Keratinocyte (primary cell): Measurements from ENCODE around the gene DPYD. TPM values are rescaled to one million over a fixed set of nuclear protein-coding genes. Genes with fewer than 3 reads are reported as not detected.

Experiments
- DNase-seq: peaks from one replicate; pipeline ENCODE4 v3.0.0-alpha.2; 2011; ENCODE audit warnings: low read depth, missing footprints, low spot score
- FAIRE-seq: peaks from 2 replicates; lab custom pipeline; 2011; peaks lifted over from hg19 to GRCh38; lab: Jason Lieb, UNC
- H2AFZ ChIP-seq: 2 replicates; pipeline ENCODE4 v1.6.0; 2012; ENCODE audit warnings: low read length, control low read depth, inconsistent platforms; ENCODE audit not compliant: control insufficient read depth
- H3K27ac ChIP-seq: 2 replicates; pipeline ENCODE4 v1.5.1; 2011; ENCODE audit warnings: low read length; ENCODE audit not compliant: control insufficient read depth, insufficient read depth
- H3K27me3 ChIP-seq: 3 replicates; pipeline ENCODE4 v1.6.0; 2011; ENCODE audit warnings: low read length; ENCODE audit not compliant: control insufficient read depth, insufficient read depth; ENCODE audit errors: extremely low read depth
- H3K36me3 ChIP-seq, 2 experiments: 2 replicates in 1 of 2; 3 replicates in 1 of 2; pipeline ENCODE4 v1.5.1; 2011; ENCODE audit warnings: low read length in 2 of 2, mild to moderate bottlenecking in 1 of 2; ENCODE audit not compliant: control insufficient read depth in 2 of 2, insufficient read depth in 2 of 2; ENCODE audit errors: extremely low read depth in 1 of 2
- H3K4me1 ChIP-seq: 3 replicates; pipeline ENCODE4 v1.5.1; 2011; ENCODE audit warnings: low read length; ENCODE audit not compliant: control insufficient read depth, insufficient read depth; ENCODE audit errors: extremely low read depth
- H3K4me2 ChIP-seq: 3 replicates; pipeline ENCODE4 v1.6.0; 2011; ENCODE audit warnings: low read depth, low read length; ENCODE audit not compliant: control insufficient read depth, insufficient read depth; ENCODE audit errors: extremely low read depth
- H3K4me3 ChIP-seq, 3 experiments: fragments of 200-600 bp in 1 of 3; sonication (generic) in 1 of 3; 2 replicates in 2 of 3; 3 replicates in 1 of 3; pipeline ENCODE4 v1.5.1; 2011 to 2016; ENCODE audit warnings: low read length in 3 of 3, mild to moderate bottlenecking in 3 of 3, control low read depth in 2 of 3, inconsistent platforms in 1 of 3, low read depth in 1 of 3, mixed read lengths in 1 of 3, mixed run types in 1 of 3, moderate library complexity in 1 of 3; ENCODE audit not compliant: control insufficient read depth in 2 of 3, insufficient read depth in 2 of 3; ENCODE audit errors: extremely low read depth in 1 of 3
- H3K79me2 ChIP-seq: 2 replicates; pipeline ENCODE4 v1.6.0; 2012; ENCODE audit warnings: low read length; ENCODE audit not compliant: control insufficient read depth, insufficient read depth
- H3K9ac ChIP-seq: 3 replicates; pipeline ENCODE4 v1.6.0; 2011; ENCODE audit warnings: low read length; ENCODE audit not compliant: control insufficient read depth, insufficient read depth; ENCODE audit errors: extremely low read depth
- H3K9me1 ChIP-seq: 3 replicates; pipeline ENCODE4 v1.6.0; 2011; ENCODE audit warnings: low read length; ENCODE audit not compliant: control insufficient read depth, insufficient read depth; ENCODE audit errors: extremely low read depth
- H3K9me3 ChIP-seq: 2 replicates; pipeline ENCODE4 v1.5.1; 2012; ENCODE audit warnings: low read depth, low read length; ENCODE audit not compliant: control insufficient read depth
- H4K20me1 ChIP-seq: 3 replicates; pipeline ENCODE4 v1.6.0; 2011; ENCODE audit warnings: low read length; ENCODE audit not compliant: control insufficient read depth, insufficient read depth; ENCODE audit errors: extremely low read depth
- CTCF ChIP-seq, 3 experiments: IDR thresholded peaks in 1 of 3; conservative IDR thresholded peaks in 1 of 3; optimal IDR thresholded peaks in 1 of 3; 2 replicates in 2 of 3; 3 replicates in 1 of 3; pipeline versions ENCODE3 to v1.5.1; 2011; ENCODE audit warnings: low read length in 3 of 3, mild to moderate bottlenecking in 3 of 3, moderate library complexity in 2 of 3, control low read depth in 1 of 3, inconsistent platforms in 1 of 3; ENCODE audit not compliant: insufficient read depth in 2 of 3; ENCODE audit errors: extremely low read depth in 1 of 3
- EZH2 ChIP-seq: IDR thresholded peaks from one replicate; pipeline ENCODE4 v1.6.1; 2012; ENCODE audit warnings: inconsistent platforms, mild to moderate bottlenecking, low read length, moderate library complexity
- dilution Hi-C: fragments of 300-500 bp; cut with MboI; formaldehyde crosslinking; loops from one replicate; pipeline ENCODE4 v1.7.0; 2020; ENCODE audit warnings: low sequenced_read_pairs; ENCODE audit not compliant: extremely low pct_ligation_motif_present
- polyA plus RNA-seq, 5 experiments: library from polyadenylated mRNA; depleted of rRNA in 3 of 5; stranded (reverse) in 3 of 5; stranded (forward) in 1 of 5; unstranded in 1 of 5; fragments of >200 nt; gene quantifications; 1 replicate in 1 of 5; 2 replicates in 3 of 5; 3 replicates in 1 of 5; pipeline versions ENCODE4 v1.2.1 to v1.2.3, GENCODE V29; 2011 to 2012; ENCODE audit warnings: missing spikeins in 2 of 5, low read depth in 1 of 5, low replicate concordance in 1 of 5

The DPYD gene
- polyA plus RNA-seq, 1 donor (not counting 4 experiments of a cell fraction or from before 2014, with no cell fraction given), result 1.9 TPM

- TF ChIP-seq CTCF (optimal IDR thresholded peaks at IDR 0.05 in 1 of 3, IDR thresholded peaks at IDR 0.05 in 1 of 3, conservative IDR thresholded peaks at IDR 0.05 in 1 of 3; ENCODE audit: extremely low read depth in 1 of 3, insufficient read depth in 2 of 3, low read length in 3 of 3), result no peak
- TF ChIP-seq EZH2, result no peak
- H3K9ac ChIP-seq, result no peak overlapping the region
- no peak overlapping the region for H3K4me2 ChIP-seq
- H3K4me3 ChIP-seq, result no peak overlapping the region
- DNase-seq (no peak), FAIRE-seq (no peak)
- H3K27me3 ChIP-seq, result no peaks in the 10 kb centered on the region
- no peaks in the 10 kb centered on the region for H3K9me1 ChIP-seq
- no peaks in the 10 kb centered on the region for H3K9me3 ChIP-seq
- no peaks in the 10 kb centered on the region for H3K36me3 ChIP-seq
- H4K20me1 ChIP-seq, result no peaks in the 10 kb centered on the region
- dilution Hi-C loops, result no loop called here
- H3K27ac ChIP-seq, result no peak overlapping the region
- no peak overlapping the region for H2AFZ ChIP-seq
- H3K79me2 ChIP-seq, result no peaks in the 10 kb centered on the region
- no peaks in the 10 kb centered on the region for H3K4me1 ChIP-seq
Measured at GRCh38 chr1:97634758-97635157, 286.1 kb downstream of the DPYD start.

- no peak overlapping the region for H3K9ac ChIP-seq
- no peak overlapping the region for H3K4me2 ChIP-seq
- no peaks in the 10 kb centered on the region for H3K36me3 ChIP-seq
- no peak overlapping the region for H3K27ac ChIP-seq
- H3K9me3 ChIP-seq, result no peaks in the 10 kb centered on the region
- no peaks in the 10 kb centered on the region for H3K9me1 ChIP-seq
- H2AFZ ChIP-seq, result no peak overlapping the region
- no peaks in the 10 kb centered on the region for H4K20me1 ChIP-seq
- H3K27me3 ChIP-seq, result no peaks in the 10 kb centered on the region
- H3K79me2 ChIP-seq, result no peaks in the 10 kb centered on the region
- no peaks in the 10 kb centered on the region for H3K4me1 ChIP-seq
- TF ChIP-seq EZH2 (no peak), CTCF (optimal IDR thresholded peaks at IDR 0.05 in 1 of 3, IDR thresholded peaks at IDR 0.05 in 1 of 3, conservative IDR thresholded peaks at IDR 0.05 in 1 of 3; ENCODE audit: extremely low read depth in 1 of 3, insufficient read depth in 2 of 3, low read length in 3 of 3) (no peak)
- DNase-seq, result no peak
- H3K4me3 ChIP-seq, result no peak overlapping the region
- dilution Hi-C loops, result no loop called here
- FAIRE-seq, result no peak
Measured at GRCh38 chr1:97632776-97633175, 288.1 kb downstream of the DPYD start.
